CD4-positive, alpha-beta T cell treated with Interleukin-6 for 4 hours (primary cell): ENCODE results near the gene KRT85.
"Not testable (repeated sequence)": the region's sequence is repeated elsewhere in the genome, so short reads cannot be mapped to it uniquely, and the experiment has no call there.

Source experiments
- DNase-seq: peaks from one replicate; pipeline ENCODE4 v3.0.0-alpha.2; 2020; ENCODE audit warnings: mixed read lengths

Gene KRT85

GRCh38 chr12:52347551-52348510, 19.4 kb downstream of the KRT85 start:
- DNase-seq: no peak

DNA sequence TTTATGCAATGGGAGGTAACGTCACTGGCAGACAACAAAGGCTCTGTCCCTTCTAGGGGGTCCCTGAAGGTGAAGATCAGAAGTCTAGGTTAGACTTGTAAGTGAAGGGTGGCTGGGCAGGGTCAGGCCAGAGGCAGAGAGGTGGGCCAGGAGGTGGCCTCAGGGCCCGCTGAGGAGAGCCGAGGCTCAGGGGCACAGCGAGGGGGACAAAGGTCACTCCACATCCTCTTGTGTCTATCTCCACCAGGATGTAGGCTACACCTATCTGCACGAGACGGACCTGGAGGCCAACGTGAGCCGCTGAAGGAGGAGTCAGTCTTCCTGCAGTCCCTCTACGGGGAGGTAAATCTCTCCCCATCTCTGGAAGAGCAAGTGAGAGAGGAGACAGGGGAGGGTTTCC, 20.3 kb downstream of the KRT85 start:
- no peak for DNase-seq

- no peak for DNase-seq
These were observed 20.7 kb downstream of the KRT85 start for GRCh38 chr12:52346593-52346992.

- not testable (repeated sequence) for DNase-seq
These were observed 22.2 kb downstream of the KRT85 start for GRCh38 chr12:52345041-52345440.

- no peak for DNase-seq
These were observed 23.2 kb downstream of the KRT85 start for GRCh38 chr12:52344111-52344510.

DNA sequence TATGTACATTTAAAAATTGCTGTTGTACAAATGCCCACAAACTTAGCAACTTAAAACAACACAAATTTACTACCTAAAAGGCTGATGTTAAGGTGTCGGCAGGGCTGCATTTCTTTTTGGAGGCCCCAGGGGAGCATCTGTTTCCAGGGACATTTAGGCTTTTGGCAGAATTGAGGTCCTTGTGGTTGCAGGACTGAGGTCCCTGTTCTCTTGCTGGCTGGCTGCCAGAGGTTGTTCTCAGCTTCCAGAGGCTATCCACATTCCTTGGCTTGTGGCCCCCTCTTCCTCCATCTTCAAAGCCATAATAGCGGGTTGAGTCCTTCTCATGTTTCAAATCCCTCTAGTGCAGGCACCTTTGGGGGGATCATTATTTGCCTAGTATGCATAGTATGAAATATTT, 23.7 kb downstream of the KRT85 start:
- no peak for DNase-seq

- no peak for DNase-seq
These were observed 24.3 kb downstream of the KRT85 start for GRCh38 chr12:52342781-52343490.

- no peak for DNase-seq
These were observed 26.2 kb downstream of the KRT85 start for GRCh38 chr12:52341066-52341580.

GRCh38 chr12:52338241-52338960, 28.9 kb downstream of the KRT85 start:
- DNase-seq: no peak

DNA sequence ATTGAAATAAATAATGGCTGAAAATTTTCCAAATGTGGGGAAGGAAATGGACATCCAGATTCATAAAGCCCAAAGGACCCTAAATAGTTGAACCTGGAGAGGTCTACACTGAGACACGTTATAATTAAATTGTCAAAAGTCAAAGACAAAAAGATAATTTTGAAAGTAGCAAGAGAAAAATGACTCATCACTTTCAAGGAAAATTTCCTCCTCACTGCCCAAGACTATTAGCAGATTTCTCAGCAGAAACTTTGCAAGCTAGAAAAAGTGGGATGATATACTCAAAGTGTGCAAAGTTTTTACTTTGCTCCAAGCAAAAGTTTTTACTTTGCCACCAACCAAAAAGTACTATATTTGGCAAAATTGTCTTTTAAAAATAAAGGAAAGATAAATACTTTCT, 30.2 kb downstream of the KRT85 start:
- DNase-seq: no peak

DNA sequence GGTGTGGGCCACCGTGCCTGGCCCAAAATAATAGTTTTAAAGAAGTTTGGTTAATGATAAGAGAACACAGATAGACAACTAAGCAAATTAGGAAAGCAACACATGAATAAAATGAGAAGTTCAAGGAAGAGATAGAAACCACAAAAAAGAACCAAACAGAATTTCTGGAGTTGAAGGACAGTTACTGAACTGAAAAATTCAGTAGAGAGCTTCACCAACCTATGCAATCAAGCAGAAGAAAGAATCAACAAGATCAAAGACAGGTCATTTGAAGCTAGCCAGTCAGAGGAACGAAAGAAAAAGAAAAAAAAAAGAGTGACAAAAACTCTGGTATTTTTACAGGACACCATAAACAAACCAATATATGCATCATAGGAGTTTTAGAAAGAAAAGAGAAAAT, 30.6 kb downstream of the KRT85 start:
- no peak for DNase-seq

GRCh38 chr12:52335598-52336262, 31.6 kb downstream of the KRT85 start:
- no peak for DNase-seq

GRCh38 chr12:52334185-52334584, 33.1 kb downstream of the KRT85 start:
- DNase-seq: no peak

- no peak for DNase-seq
These were observed 34.0 kb downstream of the KRT85 start for GRCh38 chr12:52333321-52333720.

- DNase-seq: no peak
These were observed 34.9 kb downstream of the KRT85 start for GRCh38 chr12:52332381-52332780.

DNA sequence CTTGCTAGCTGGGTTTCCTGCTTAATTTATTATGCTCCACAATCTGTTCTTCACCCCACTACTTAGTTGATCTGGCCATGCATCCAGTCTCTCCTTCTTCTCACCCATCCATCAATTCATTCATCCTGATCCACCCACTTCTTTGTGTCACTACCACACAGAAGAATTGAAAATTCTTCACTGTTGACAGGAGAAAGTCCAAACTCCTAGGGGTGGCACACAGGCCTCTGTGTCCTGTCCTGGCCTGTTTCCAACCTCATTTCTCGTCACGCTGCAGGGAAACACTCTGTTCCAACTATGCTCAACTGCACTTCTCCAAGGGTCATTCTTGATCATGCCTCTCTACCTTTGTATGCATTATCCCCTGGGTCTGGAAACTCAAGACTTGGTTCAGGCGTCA, 35.4 kb downstream of the KRT85 start:
- no peak for DNase-seq

DNA sequence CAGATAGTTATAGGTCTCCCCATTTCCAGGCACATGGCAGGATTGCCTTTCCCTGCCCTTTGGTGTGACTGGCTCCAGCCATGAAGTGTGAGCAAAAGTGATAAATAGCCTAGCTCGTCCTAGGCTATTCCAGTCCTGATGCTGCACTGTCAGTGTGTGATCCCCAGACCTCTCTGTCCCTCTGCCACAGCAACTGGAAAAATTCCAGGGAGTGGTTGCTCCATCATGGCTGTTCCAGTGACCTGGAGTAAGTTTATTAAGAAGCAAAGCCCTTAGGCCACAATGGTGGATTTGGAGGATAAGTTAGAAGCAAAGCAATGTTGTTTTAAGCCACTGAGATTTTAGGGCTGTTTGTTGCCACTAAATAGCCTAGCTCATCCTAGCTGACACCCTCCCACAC, 36.2 kb downstream of the KRT85 start:
- DNase-seq: no peak

- DNase-seq: no peak
These were observed 39.3 kb downstream of the KRT85 start for GRCh38 chr12:52327830-52328500.

DNA sequence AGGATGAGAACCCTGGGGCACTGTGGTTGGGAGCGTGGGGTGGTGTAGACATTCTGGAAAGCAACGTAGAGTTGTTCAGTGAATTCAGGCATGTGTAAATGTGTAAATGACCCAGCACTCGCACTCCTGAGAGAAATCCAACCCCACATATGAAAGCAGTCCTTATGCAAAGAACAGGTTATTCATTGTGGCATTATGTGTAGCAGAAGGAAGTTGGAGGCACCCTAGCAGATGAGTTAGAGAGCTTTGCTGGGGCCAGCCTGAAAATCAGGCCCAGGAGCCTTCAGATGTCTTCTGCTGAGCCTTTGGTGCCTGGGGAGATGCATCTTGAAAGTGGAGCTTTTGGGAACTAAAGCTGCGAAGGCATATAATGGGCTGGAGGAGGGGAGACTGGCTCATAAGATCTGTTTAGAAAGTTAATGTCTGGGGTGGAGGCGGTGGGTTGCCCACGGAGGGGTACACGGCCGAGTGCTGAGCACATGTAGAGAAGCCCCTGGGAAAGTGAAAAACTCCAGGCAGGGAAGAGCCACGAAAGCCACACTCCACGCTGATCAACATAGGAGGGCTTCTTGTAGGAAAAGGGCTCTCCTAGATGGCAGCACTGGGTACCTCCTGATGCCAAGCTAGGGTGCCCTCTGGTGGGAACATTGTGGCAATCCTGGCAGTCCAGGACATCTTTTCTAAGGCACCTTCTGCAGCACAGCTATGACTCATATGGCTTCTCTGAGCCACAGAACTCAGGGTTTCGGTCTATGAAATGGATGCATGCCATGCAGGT, 40.0 kb downstream of the KRT85 start:
- DNase-seq: peak; percentile 85

- DNase-seq: no peak
These were observed 43.2 kb downstream of the KRT85 start for GRCh38 chr12:52324153-52324444.

DNA sequence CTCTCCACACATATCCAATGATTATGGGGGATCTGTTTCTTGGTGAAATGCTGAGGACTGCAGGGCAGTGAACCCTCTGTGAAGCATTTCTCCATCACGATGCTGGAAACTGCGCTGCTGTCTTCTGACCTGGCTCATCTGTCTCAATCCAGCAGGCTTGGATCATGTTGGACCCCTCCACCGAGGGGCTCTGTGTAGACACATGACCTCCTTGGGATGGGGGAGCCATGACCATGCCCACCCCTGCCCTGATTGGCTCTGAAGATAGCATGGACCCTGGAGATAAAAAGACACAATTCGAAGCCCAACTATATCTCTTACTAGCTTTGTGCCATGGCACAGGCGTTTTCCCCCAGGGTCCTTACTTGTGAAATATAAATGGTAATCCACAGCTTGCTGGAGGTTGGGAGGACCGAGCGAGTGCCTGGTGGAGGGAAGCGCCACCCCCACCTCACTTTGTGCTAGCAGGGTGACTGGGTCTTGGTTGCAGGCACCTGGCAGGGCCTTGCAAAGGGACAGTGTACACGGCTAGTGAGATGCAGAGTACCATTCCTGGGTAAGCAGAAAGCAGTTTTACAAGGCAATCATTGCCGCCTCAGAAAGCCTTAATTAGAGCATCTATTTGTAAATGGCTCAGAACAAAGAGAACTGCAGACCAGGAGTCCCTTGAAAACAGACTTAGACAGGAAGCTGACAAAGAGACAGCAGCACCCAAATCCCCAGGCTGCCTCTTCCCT, 43.7 kb downstream of the KRT85 start:
- DNase-seq: no peak
